Measurements from ENCODE around the gene COBLL1. TPM values are rescaled to one million over a fixed set of nuclear protein-coding genes. Genes with fewer than 3 reads are reported as not detected.

The COBLL1 gene
- total and polyA plus RNA-seq, 8 donors: 19.1 to 74.8 (median 22.1) TPM

DNA sequence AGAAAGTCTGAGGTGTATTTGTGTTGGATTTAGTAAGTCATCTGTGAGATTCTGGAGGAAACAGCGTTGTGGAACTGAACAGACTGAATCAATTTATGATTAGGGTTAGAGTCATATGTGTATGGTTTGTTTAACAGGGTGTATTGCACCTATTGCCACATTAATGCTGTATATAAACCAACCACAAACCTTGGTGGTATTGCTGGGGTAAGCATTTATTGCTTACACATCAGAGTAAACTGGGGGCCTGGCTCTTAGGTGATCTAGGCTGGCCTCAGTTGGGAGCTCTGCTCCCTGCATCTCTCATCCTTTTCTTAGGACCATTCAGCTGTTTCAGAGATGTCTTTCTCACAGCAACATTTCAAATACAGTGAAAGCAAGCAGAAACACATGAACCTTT, 160.6 kb downstream of the COBLL1 start:
- Histone ChIP-seq H3K36me3 (peaks cover 0 to 3% of the 10 kb centered on the region in 2 donors), H3K4me3 (no peak overlapping the region), H3K27me3 (no peaks in the 10 kb centered on the region), H3K9me3 (no peaks in the 10 kb centered on the region), H3K4me1 (no peaks in the 10 kb centered on the region), H3K27ac (no peak overlapping the region)
- ATAC-seq (no peak), DNase-seq (no peak)
- intact Hi-C loops (cut with DNase I): no loop called here
- TF ChIP-seq, protein P1, sequence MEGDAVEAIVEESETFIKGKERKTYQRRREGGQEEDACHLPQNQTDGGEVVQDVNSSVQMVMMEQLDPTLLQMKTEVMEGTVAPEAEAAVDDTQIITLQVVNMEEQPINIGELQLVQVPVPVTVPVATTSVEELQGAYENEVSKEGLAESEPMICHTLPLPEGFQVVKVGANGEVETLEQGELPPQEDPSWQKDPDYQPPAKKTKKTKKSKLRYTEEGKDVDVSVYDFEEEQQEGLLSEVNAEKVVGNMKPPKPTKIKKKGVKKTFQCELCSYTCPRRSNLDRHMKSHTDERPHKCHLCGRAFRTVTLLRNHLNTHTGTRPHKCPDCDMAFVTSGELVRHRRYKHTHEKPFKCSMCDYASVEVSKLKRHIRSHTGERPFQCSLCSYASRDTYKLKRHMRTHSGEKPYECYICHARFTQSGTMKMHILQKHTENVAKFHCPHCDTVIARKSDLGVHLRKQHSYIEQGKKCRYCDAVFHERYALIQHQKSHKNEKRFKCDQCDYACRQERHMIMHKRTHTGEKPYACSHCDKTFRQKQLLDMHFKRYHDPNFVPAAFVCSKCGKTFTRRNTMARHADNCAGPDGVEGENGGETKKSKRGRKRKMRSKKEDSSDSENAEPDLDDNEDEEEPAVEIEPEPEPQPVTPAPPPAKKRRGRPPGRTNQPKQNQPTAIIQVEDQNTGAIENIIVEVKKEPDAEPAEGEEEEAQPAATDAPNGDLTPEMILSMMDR (IDR thresholded peaks at IDR 0.05): no peak

DNA sequence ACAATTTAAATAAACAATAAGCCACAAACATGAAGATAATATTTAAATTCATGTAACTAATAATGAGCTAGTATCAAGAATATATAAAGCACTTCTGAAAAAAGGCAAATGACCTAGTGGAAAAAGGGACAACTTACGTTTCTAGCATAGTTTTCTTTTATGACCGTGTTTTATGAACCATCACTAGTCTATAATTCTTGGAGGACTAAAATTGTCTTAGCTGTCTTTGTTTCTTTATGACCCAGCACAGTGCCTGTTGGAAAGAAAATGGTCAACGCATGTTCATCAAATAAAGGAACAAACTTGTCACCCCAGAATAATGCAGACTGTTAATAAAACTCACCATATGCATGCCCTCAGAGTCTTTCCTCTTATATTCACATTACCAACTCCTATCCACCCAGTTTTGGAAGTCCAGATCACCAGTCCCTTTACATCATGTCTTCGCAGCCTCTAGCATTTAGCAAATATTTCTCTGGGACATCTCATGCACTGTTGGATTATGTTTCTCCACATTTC, 162.9 kb downstream of the COBLL1 start:
- no peaks in the 10 kb centered on the region for H3K9me3 ChIP-seq
- H3K27me3 ChIP-seq: no peaks in the 10 kb centered on the region
- intact Hi-C loops (cut with DNase I): no loop called here
- DNase-seq (no peak), ATAC-seq (no peak)
- no peak overlapping the region for H3K27ac ChIP-seq
- H3K4me1 ChIP-seq: no peaks in the 10 kb centered on the region
- TF ChIP-seq, protein P1 (IDR thresholded peaks at IDR 0.05): no peak
- no peak overlapping the region for H3K4me3 ChIP-seq
- no peaks in the 10 kb centered on the region for H3K36me3 ChIP-seq

DNA sequence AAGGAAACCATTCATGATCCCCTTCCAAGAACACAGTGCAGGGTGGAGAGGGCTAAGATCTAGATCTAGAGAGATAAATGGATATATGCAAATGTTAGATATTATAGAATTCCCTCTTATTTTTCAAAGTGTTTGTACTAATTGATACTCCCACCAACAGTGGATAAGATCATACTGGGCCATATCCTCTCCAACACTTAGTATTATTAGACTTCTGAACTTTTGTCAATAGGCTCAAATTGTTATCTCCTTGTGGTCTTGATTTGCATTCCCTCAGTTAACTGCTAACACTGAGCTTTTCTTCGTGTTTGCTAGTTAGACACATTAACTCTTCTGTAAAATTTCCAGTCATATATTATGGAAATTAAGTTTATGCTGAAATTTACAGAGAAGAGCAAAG, 163.9 kb downstream of the COBLL1 start:
- no peaks in the 10 kb centered on the region for H3K4me1 ChIP-seq
- intact Hi-C loops (cut with DNase I): no loop called here
- no peaks in the 10 kb centered on the region for H3K36me3 ChIP-seq
- no peak for DNase-seq
- no peaks in the 10 kb centered on the region for H3K27me3 ChIP-seq
- no peak overlapping the region for H3K4me3 ChIP-seq
- H3K27ac ChIP-seq: no peak overlapping the region
- no peaks in the 10 kb centered on the region for H3K9me3 ChIP-seq
- ATAC-seq: no peak
- TF ChIP-seq, protein P1 (IDR thresholded peaks at IDR 0.05): no peak

DNA sequence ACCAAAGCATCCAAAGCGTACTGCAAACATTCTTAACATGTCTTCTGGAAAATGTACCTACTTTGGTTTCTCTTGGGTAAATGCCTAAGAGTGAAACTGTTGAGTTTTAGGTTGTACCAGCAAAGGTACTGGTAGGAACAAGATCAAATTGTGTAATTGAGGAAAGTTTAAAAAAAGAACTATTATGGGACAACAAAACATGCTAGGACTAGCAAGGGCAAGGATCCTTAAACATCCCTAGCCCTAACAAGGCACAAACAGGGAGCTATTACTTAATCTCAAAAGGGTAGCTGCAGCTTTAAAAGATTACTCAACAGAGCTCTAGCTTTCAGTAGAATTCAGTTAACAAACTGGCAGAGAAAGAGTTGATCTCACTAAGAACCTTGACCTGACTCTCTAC, 164.4 kb downstream of the COBLL1 start:
- DNase-seq (no peak), ATAC-seq (no peak)
- Histone ChIP-seq H3K27ac (no peak overlapping the region), H3K36me3 (no peaks in the 10 kb centered on the region), H3K27me3 (no peaks in the 10 kb centered on the region), H3K4me1 (no peaks in the 10 kb centered on the region), H3K9me3 (no peaks in the 10 kb centered on the region), H3K4me3 (no peak overlapping the region)
- TF ChIP-seq, protein P1 (IDR thresholded peaks at IDR 0.05): no peak
- intact Hi-C loops (cut with DNase I): no loop called here

DNA sequence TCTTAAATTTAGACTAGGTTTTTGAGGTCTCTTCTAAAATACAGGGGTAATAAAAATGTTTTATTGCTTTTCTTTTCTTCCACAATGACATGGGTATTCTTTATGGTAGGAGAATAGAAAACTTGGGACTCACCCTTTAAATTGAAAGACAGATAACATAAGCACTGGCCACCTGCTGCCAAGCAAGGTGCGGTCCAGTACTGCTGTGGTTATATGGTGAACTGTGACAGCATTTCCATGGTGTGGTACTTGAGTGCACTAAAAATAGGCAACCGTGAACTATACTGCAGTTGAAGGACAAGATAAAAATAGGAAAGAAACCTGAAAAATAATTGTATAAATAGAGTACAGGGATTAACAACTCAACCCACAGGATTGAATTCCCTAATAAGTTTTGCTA, 165.9 kb downstream of the COBLL1 start:
- Histone ChIP-seq H3K9me3 (no peaks in the 10 kb centered on the region), H3K27me3 (no peaks in the 10 kb centered on the region), H3K4me1 (no peaks in the 10 kb centered on the region), H3K36me3 (no peaks in the 10 kb centered on the region), H3K4me3 (no peak overlapping the region), H3K27ac (no peak overlapping the region)
- TF ChIP-seq, protein P1 (IDR thresholded peaks at IDR 0.05): no peak
- intact Hi-C loops (cut with DNase I): no loop called here
- ATAC-seq (no peak), DNase-seq (no peak)
